ENCODE data around the gene GDI1. TPM values are rescaled to one million over a fixed set of nuclear protein-coding genes. Genes with fewer than 3 reads are reported as not detected.

Gene GDI1
- polyA plus RNA-seq, 2 of the 4 experiments (the other 2 are of a cell fraction), result 124 to 128 TPM

DNA sequence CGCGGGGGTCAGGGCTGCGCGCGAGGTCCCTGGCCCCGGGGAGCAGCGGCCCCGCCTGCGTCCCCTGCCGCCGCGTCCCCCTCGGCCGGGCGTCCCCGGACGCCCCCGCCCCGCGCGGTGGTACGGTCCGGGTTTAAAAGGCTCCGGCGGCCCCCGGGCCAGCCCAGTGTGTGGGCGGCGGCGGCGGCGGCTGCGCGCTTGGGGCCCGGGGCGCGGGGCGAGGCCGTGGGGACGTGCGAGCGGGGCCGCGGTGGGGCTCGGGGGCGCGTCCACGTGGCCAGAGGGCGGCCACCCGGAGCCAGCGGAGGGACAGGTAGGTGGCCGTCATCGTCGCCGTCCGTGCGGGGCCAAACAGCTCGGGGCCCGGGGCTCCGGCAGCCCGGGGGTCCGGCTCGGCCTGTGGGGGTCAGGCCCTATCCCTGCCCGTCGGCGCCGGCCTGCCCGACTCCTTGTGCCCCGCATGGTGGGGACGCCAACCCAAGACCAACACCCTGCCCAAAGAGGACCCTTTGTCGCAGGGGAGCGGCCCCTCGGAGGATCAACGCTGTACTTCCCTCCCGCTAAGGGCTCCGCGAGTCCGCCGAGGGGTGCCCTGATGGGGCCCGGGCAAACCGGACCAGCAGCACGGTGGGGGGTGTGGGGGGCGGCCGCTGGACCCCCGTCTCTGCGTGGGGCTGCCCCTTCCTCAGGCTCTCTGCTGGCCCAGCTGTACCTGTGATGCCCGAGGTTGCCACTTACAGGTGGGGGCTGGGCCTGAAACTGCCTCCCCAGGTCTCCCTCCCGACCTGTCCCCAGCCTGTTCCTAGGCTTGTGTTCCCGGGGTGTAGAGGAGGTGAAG, 21.4 kb downstream of the GDI1 start, which contains the start of gene PLXNA3:
Gene PLXNA3 (plus strand): TSS at position 166 of the 838 bp plus-strand sequence. CDS start 1,903 bp downstream, outside the sequence.
- FAIRE-seq (no peak), DNase-seq (ENCODE audit: low read depth in 1 of 2, low spot score in 1 of 2) (no peak), ATAC-seq (peak; percentile 50 to 68)
- Histone ChIP-seq H3K27ac (peak within 1 kb of the TSS; percentile 74 to 97), H3K9me3 (no peaks in the 10 kb centered on the region), H3K4me1 (peaks cover 11% of the 10 kb centered on the region), H3K4me3 (peak within 1 kb of the TSS; percentile 59), H3K4me2 (peak within 1 kb of the TSS; percentile 98)
- TF ChIP-seq PHF8 (IDR thresholded peaks at IDR 0.05; ENCODE audit: borderline replicate concordance, low read depth), result peak; percentile 53; the same call in 1 of the 2 replicates
- TF ChIP-seq POLR2A (IDR thresholded peaks at IDR 0.05; ENCODE audit: low read length), result peak; percentile 71
- TF ChIP-seq JUN (IDR thresholded peaks at IDR 0.05), result no peak; a peak in 1 of 5 replicates
- TF ChIP-seq, protein P1, sequence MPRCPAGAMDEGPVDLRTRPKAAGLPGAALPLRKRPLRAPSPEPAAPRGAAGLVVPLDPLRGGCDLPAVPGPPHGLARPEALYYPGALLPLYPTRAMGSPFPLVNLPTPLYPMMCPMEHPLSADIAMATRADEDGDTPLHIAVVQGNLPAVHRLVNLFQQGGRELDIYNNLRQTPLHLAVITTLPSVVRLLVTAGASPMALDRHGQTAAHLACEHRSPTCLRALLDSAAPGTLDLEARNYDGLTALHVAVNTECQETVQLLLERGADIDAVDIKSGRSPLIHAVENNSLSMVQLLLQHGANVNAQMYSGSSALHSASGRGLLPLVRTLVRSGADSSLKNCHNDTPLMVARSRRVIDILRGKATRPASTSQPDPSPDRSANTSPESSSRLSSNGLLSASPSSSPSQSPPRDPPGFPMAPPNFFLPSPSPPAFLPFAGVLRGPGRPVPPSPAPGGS (IDR thresholded peaks at IDR 0.05), result peak; percentile 56; the same call in 1 of the 3 replicates
- POLR2A ChIA-PET, result interaction anchor here (0.6 to 1.5 kb wide), 5 partner anchors 17 to 60 kb away, joined by 3 to 6 read pairs (median 4); partner anchors contain the start of genes LAGE3, RPL10 and SLC10A3
- CTCF ChIA-PET, result no interaction called here
- 10% methylated on average over 4 of the region's 88 CpGs for WGBS (ENCODE audit: missing lambda C conversion rate)

GRCh38 chrX:154458954-154459778, 22.2 kb downstream of the GDI1 start:
- no peak for DNase-seq (ENCODE audit: low read depth in 1 of 2, low spot score in 1 of 2)
- ChIA-PET POLR2A (interaction anchor here (0.6 to 1.4 kb wide), 4 partner anchors 17 to 370 kb away, joined by 3 to 13 read pairs (median 5); partner anchors contain the start of gene LAGE3), CTCF (interaction anchor here (1.1 kb wide), 1 partner anchor 68 kb away, joined by 3 read pairs; no protein-coding TSS in a partner anchor)
- peak; percentile 62 to 76 for ATAC-seq
- Histone ChIP-seq H3K4me2 (peak overlapping the region; percentile 98), H3K4me3 (peak overlapping the region; percentile 59), H3K9me3 (no peaks in the 10 kb centered on the region), H3K4me1 (peaks cover 11% of the 10 kb centered on the region), H3K27ac (peak overlapping the region; percentile 74 to 97; a peak in 4 of 6 replicates)
- 77% methylated on average over 9 of the region's 15 CpGs for WGBS (ENCODE audit: missing lambda C conversion rate)
- no peak for FAIRE-seq
- TF ChIP-seq ATOH8 (CRISPR knock-in tag; IDR thresholded peaks at IDR 0.05; ENCODE audit: low read depth) (no peak), MAFK (IDR thresholded peaks at IDR 0.05; ENCODE audit: partially characterized antibody) (no peak), MYC (IDR thresholded peaks at IDR 0.05; ENCODE audit: borderline replicate concordance, low read length) (no peak), FOXS1 (CRISPR knock-in tag; IDR thresholded peaks at IDR 0.05) (no peak), FOSB (CRISPR knock-in tag; IDR thresholded peaks at IDR 0.05) (no peak), USF2 (IDR thresholded peaks at IDR 0.05) (no peak), POLR2AphosphoS2 (conservative IDR thresholded peaks at IDR 0.05; ENCODE audit: low read length) (no peak)
- TF ChIP-seq, protein P2, sequence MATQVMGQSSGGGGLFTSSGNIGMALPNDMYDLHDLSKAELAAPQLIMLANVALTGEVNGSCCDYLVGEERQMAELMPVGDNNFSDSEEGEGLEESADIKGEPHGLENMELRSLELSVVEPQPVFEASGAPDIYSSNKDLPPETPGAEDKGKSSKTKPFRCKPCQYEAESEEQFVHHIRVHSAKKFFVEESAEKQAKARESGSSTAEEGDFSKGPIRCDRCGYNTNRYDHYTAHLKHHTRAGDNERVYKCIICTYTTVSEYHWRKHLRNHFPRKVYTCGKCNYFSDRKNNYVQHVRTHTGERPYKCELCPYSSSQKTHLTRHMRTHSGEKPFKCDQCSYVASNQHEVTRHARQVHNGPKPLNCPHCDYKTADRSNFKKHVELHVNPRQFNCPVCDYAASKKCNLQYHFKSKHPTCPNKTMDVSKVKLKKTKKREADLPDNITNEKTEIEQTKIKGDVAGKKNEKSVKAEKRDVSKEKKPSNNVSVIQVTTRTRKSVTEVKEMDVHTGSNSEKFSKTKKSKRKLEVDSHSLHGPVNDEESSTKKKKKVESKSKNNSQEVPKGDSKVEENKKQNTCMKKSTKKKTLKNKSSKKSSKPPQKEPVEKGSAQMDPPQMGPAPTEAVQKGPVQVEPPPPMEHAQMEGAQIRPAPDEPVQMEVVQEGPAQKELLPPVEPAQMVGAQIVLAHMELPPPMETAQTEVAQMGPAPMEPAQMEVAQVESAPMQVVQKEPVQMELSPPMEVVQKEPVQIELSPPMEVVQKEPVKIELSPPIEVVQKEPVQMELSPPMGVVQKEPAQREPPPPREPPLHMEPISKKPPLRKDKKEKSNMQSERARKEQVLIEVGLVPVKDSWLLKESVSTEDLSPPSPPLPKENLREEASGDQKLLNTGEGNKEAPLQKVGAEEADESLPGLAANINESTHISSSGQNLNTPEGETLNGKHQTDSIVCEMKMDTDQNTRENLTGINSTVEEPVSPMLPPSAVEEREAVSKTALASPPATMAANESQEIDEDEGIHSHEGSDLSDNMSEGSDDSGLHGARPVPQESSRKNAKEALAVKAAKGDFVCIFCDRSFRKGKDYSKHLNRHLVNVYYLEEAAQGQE (IDR thresholded peaks at IDR 0.05), result no peak
- TF ChIP-seq, protein P1 (IDR thresholded peaks at IDR 0.05), result no peak
